WTC11 (cell line): ENCODE data around the gene PLD2. TPM values are rescaled to one million over a fixed set of nuclear protein-coding genes. Genes with fewer than 3 reads are reported as not detected.

ENCODE experiments used
- ATAC-seq: fragments of 200-7000 bp; cut with Tn5 transposase; 2 replicates; pipeline ENCODE4 v1.10.0; 2021; ENCODE audit warnings: mild to moderate bottlenecking, moderate library complexity
- CTCF ChIA-PET: fragments of 300-600 bp; sonication (Branson Sonifier 250); formaldehyde crosslinking; loops from one replicate; lab custom pipeline; 2021; ENCODE audit warnings: antibody characterized with exemption; lab: Charles Lee
- POLR2A ChIA-PET: fragments of 350-600 bp; sonication (Branson Sonifier 250); formaldehyde crosslinking; loops from one replicate; lab custom pipeline; 2021; ENCODE audit warnings: antibody characterized with exemption; lab: Charles Lee
- DNase-seq: peaks from one replicate; pipeline ENCODE4 v3.0.0; 2021; ENCODE audit warnings: low spot score
- H3K27ac Mint-ChIP-seq: 2 replicates; pipeline ENCODE4 v1.8.0; 2021; ENCODE audit warnings: mixed read lengths
- H3K27me3 Mint-ChIP-seq: 2 replicates; pipeline ENCODE4 v1.8.0; 2021; ENCODE audit warnings: low read depth, mild to moderate bottlenecking, moderate library complexity, mixed read lengths
- H3K36me3 Mint-ChIP-seq: 2 replicates; pipeline ENCODE4 v1.8.0; 2021; ENCODE audit warnings: mixed read lengths
- H3K4me1 Mint-ChIP-seq: 2 replicates; pipeline ENCODE4 v1.8.0; 2022; ENCODE audit warnings: mixed read lengths
- H3K4me3 Mint-ChIP-seq: 2 replicates; pipeline ENCODE4 v1.8.0; 2021; ENCODE audit warnings: mild to moderate bottlenecking, moderate library complexity, mixed read lengths
- H3K9me3 Mint-ChIP-seq: 2 replicates; pipeline ENCODE4 v1.8.0; 2021; ENCODE audit warnings: mixed read lengths
- ELF4 ChIP-seq: sonication (generic); formaldehyde crosslinking; IDR thresholded peaks from 2 replicates; pipeline ENCODE4 v1.8.1; 2022; ENCODE audit warnings: low read depth, mild to moderate bottlenecking, moderate library complexity, missing genetic modification reagents
- ETV6 ChIP-seq: sonication (generic); formaldehyde crosslinking; IDR thresholded peaks from 2 replicates; pipeline ENCODE4 v1.8.1; 2022; ENCODE audit warnings: mild to moderate bottlenecking, missing genetic modification reagents
- FOXP1 ChIP-seq: sonication (generic); formaldehyde crosslinking; IDR thresholded peaks from 2 replicates; pipeline ENCODE4 v1.8.0; 2022; ENCODE audit warnings: missing genetic modification reagents, mild to moderate bottlenecking, moderate library complexity, borderline replicate concordance
- JAZF1 ChIP-seq: fragments of 250-450 bp; sonication (Bioruptor Pico); IDR thresholded peaks from 2 replicates; pipeline ENCODE4 v1.9.0; 2021; ENCODE audit warnings: moderate library complexity, mild to moderate bottlenecking, inconsistent platforms
- MYBL2 ChIP-seq: sonication (generic); formaldehyde crosslinking; IDR thresholded peaks from 2 replicates; pipeline ENCODE4 v1.8.1; 2023; ENCODE audit warnings: mild to moderate bottlenecking, moderate library complexity, missing genetic modification reagents
- NFE2L1 ChIP-seq: sonication (generic); formaldehyde crosslinking; IDR thresholded peaks from 2 replicates; pipeline ENCODE4 v1.8.1; 2023; ENCODE audit warnings: missing genetic modification reagents
- PRDM15 ChIP-seq: sonication (generic); formaldehyde crosslinking; IDR thresholded peaks from 2 replicates; pipeline ENCODE4 v1.8.0; 2022; ENCODE audit warnings: missing genetic modification reagents
- SMAD4 ChIP-seq: sonication (generic); formaldehyde crosslinking; IDR thresholded peaks from 2 replicates; pipeline ENCODE4 v1.8.0; 2022; ENCODE audit warnings: mild to moderate bottlenecking, missing genetic modification reagents
- SOX15 ChIP-seq: fragments of 250-450 bp; sonication (Bioruptor Pico); IDR thresholded peaks from 2 replicates; pipeline ENCODE4 v1.9.0; 2021; ENCODE audit warnings: mild to moderate bottlenecking
- SP1 ChIP-seq: sonication (generic); formaldehyde crosslinking; conservative IDR thresholded peaks from 2 replicates; pipeline ENCODE4 v1.8.1; 2022; ENCODE audit warnings: missing genetic modification reagents
- TP53 ChIP-seq: sonication (generic); formaldehyde crosslinking; IDR thresholded peaks from 2 replicates; pipeline ENCODE4 v1.8.1; 2023; ENCODE audit warnings: mild to moderate bottlenecking, missing genetic modification reagents
- ZNF138 ChIP-seq: sonication (generic); formaldehyde crosslinking; conservative IDR thresholded peaks from 2 replicates; pipeline ENCODE4 v1.8.1; 2022; ENCODE audit warnings: mild to moderate bottlenecking, moderate library complexity, missing genetic modification reagents
- ZSCAN18 ChIP-seq: fragments of 250-450 bp; sonication (Bioruptor Pico); IDR thresholded peaks from 2 replicates; pipeline ENCODE4 v2.1.2; 2022; ENCODE audit warnings: mild to moderate bottlenecking, moderate library complexity
- total RNA-seq: library from RNA; stranded (reverse); gene quantifications from 3 replicates; pipeline ENCODE4 v1.2.3, GENCODE V29; 2021
- TF ChIP-seq, protein P1 (sequence below): sonication (generic); formaldehyde crosslinking; IDR thresholded peaks from 2 replicates; pipeline ENCODE4 v1.8.1; 2023; ENCODE audit warnings: mild to moderate bottlenecking, missing genetic modification reagents, moderate library complexity
- TF ChIP-seq, protein P2 (sequence below): fragments of 250-450 bp; sonication (Bioruptor Pico); conservative IDR thresholded peaks from 2 replicates; pipeline ENCODE4 v1.9.0; 2021; ENCODE audit warnings: mild to moderate bottlenecking
- TF ChIP-seq, protein P3 (sequence below): sonication (generic); formaldehyde crosslinking; IDR thresholded peaks from 2 replicates; pipeline ENCODE4 v1.8.1; 2022; ENCODE audit warnings: low read depth, mild to moderate bottlenecking, moderate library complexity, missing genetic modification reagents, borderline replicate concordance
- TF ChIP-seq, protein P4 (sequence below): sonication (generic); formaldehyde crosslinking; IDR thresholded peaks from 2 replicates; pipeline ENCODE4 v1.8.1; 2022; ENCODE audit warnings: mild to moderate bottlenecking, missing genetic modification reagents, moderate library complexity, borderline replicate concordance

PLD2 gene
- total RNA-seq, 1 experiment from 2014 or later: 64.9 TPM

GRCh38 chr17:4795168-4795567, 11.8 kb upstream of the PLD2 start:
- H3K4me3 Mint-ChIP-seq: 0 out of 2 replicates have a peak overlapping the region, but pooled peaks have one; percentile 99
- ATAC-seq: no peak
- H3K36me3 Mint-ChIP-seq: peaks cover 21% of the 10 kb centered on the region
- no peaks in the 10 kb centered on the region for H3K9me3 Mint-ChIP-seq
- H3K4me1 Mint-ChIP-seq: peaks cover 4% of the 10 kb centered on the region
- TF ChIP-seq SP1 (CRISPR knock-in tag): no peak
- TF ChIP-seq, protein P1, sequence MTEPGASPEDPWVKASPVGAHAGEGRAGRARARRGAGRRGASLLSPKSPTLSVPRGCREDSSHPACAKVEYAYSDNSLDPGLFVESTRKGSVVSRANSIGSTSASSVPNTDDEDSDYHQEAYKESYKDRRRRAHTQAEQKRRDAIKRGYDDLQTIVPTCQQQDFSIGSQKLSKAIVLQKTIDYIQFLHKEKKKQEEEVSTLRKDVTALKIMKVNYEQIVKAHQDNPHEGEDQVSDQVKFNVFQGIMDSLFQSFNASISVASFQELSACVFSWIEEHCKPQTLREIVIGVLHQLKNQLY (CRISPR knock-in tag): no peak
- TF ChIP-seq, all 79 proteins: peak for 0
- CTCF ChIA-PET: interaction anchor here (0.6 kb wide), 1 partner anchor 114 kb away, joined by 4 read pairs; no protein-coding TSS in a partner anchor
- POLR2A ChIA-PET: no interaction called here
- DNase-seq: no peak
- Mint-ChIP-seq H3K27me3 (peaks cover 29% of the 10 kb centered on the region), H3K27ac (no peak overlapping the region)

DNA sequence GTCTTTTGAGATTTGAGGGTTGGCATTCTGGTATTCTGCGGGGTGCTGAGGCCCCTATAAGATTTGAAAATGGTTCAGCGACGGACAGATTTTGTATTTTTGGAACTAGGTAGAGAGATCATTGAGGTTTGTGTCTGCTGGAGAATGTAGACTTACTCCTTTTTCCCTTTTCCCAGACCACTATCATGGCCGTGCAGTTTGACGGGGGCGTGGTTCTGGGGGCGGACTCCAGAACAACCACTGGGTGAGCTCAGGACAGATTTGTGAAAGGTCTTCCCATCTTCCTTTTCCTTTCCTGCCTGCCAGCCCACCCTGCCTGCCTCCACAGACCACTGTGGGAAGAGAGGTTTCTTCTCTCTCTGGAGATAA, 10.4 kb upstream of the PLD2 start:
- no peak for TF ChIP-seq TP53 (CRISPR knock-in tag)
- 0 out of 2 replicates have a peak, but pooled peaks have one; percentile 13 for TF ChIP-seq ETV6 (CRISPR knock-in tag)
- TF ChIP-seq, all 79 proteins: peak for 1
- H3K27me3 Mint-ChIP-seq: peaks cover 16% of the 10 kb centered on the region
- H3K9me3 Mint-ChIP-seq: no peaks in the 10 kb centered on the region
- peak overlapping the region; percentile 99 for H3K27ac Mint-ChIP-seq
- ChIA-PET CTCF (interaction anchor here (1.0 to 1.7 kb wide), 10 partner anchors 9 to 112 kb away, joined by 3 to 10 read pairs (median 4); partner anchors contain the start of genes CHRNE, MED11 and PLD2), POLR2A (interaction anchor here (1.4 to 1.7 kb wide), 2 partner anchors 65 to 88 kb away, joined by 3 to 4 read pairs; no protein-coding TSS in a partner anchor)
- H3K4me3 Mint-ChIP-seq: peak overlapping the region; percentile 99
- H3K36me3 Mint-ChIP-seq: peaks cover 21% of the 10 kb centered on the region
- peak; percentile 71 for ATAC-seq
- peak; percentile 43 for DNase-seq
- H3K4me1 Mint-ChIP-seq: no peaks in the 10 kb centered on the region

GRCh38 chr17:4800462-4801196, 6.3 kb upstream of the PLD2 start:
- Mint-ChIP-seq H3K27ac (peak overlapping the region; percentile 48), H3K4me3 (no peak overlapping the region)

More at GRCh38 chr17:4800462-4801196, 6.3 kb upstream of the PLD2 start:
- no peak for TF ChIP-seq PRDM15
- TF ChIP-seq NFE2L1 (CRISPR knock-in tag): no peak
- TF ChIP-seq FOXP1 (CRISPR knock-in tag): no peak
- TF ChIP-seq ZNF138 (CRISPR knock-in tag): no peak
- no peak for TF ChIP-seq SOX15 (CRISPR knock-in tag)
- TF ChIP-seq ELF4 (CRISPR knock-in tag): no peak
- TF ChIP-seq, protein P2, sequence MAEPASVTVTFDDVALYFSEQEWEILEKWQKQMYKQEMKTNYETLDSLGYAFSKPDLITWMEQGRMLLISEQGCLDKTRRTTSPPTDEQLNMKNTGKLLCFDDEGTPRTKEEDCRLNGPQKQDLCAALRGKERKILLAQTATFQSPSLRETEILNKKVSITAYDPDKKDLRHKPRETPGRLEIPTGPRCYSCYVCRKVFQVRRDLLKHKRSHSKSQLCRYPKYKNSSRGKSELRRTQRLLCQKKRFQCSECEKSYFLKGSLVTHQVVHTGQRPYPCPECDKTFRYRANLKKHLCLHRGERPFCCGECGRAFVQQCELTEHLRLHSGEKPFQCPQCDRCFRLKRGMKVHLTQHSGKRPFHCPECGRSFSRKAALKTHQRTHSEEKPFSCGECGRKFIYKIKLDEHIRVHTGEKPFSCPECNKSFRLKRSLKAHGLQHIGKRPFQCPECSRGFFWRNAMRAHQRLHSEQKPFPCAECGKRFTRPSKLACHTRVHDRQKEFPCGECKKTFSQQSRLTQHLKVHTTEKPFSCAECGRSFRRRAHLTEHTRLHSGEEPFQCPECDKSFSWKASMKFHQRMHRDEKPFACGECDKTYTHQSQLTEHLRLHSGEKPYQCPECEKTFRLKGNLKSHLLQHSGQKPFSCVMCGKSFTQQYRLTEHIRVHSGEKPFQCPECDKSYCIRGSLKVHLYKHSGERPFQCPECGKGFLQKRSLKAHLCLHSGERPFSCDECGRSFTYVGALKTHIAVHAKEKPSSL (CRISPR knock-in tag): no peak
- TF ChIP-seq, protein P3, sequence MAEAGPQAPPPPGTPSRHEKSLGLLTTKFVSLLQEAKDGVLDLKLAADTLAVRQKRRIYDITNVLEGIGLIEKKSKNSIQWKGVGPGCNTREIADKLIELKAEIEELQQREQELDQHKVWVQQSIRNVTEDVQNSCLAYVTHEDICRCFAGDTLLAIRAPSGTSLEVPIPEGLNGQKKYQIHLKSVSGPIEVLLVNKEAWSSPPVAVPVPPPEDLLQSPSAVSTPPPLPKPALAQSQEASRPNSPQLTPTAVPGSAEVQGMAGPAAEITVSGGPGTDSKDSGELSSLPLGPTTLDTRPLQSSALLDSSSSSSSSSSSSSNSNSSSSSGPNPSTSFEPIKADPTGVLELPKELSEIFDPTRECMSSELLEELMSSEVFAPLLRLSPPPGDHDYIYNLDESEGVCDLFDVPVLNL: no peak
- no peak for TF ChIP-seq MYBL2 (CRISPR knock-in tag)
- TF ChIP-seq JAZF1 (CRISPR knock-in tag): no peak
- no peak for TF ChIP-seq ZSCAN18 (CRISPR knock-in tag)
- TF ChIP-seq, protein P4, sequence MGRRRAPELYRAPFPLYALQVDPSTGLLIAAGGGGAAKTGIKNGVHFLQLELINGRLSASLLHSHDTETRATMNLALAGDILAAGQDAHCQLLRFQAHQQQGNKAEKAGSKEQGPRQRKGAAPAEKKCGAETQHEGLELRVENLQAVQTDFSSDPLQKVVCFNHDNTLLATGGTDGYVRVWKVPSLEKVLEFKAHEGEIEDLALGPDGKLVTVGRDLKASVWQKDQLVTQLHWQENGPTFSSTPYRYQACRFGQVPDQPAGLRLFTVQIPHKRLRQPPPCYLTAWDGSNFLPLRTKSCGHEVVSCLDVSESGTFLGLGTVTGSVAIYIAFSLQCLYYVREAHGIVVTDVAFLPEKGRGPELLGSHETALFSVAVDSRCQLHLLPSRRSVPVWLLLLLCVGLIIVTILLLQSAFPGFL (CRISPR knock-in tag): no peak
- no peak for TF ChIP-seq SMAD4 (CRISPR knock-in tag)
- TF ChIP-seq, all 79 proteins: peak for 0
- DNase-seq: no peak
- H3K27me3 Mint-ChIP-seq: no peaks in the 10 kb centered on the region
- ChIA-PET CTCF (interaction anchor here (0.6 to 1.6 kb wide), 4 partner anchors 10 to 88 kb away, joined by 3 to 6 read pairs (median 4); partner anchors contain the start of gene GLTPD2), POLR2A (interaction anchor here (0.7 kb wide), 1 partner anchor 88 kb away, joined by 4 read pairs; no protein-coding TSS in a partner anchor)
- H3K36me3 Mint-ChIP-seq: peaks cover 21% of the 10 kb centered on the region
- H3K9me3 Mint-ChIP-seq: no peaks in the 10 kb centered on the region
- ATAC-seq: no peak
- no peaks in the 10 kb centered on the region for H3K4me1 Mint-ChIP-seq
